Myocyte (in vitro differentiated cells): Measurements from ENCODE around the gene CERT1. TPM values are rescaled to one million over a fixed set of nuclear protein-coding genes. Genes with fewer than 3 reads are reported as not detected.
A peak's percentile ranks its signal among the peaks of the same experiment; 100 is the strongest.
"Not testable (repeated sequence)": the region's sequence is repeated elsewhere in the genome, so short reads cannot be mapped to it uniquely, and the experiment has no call there.

Experiments
- DNase-seq: peaks from one replicate; pipeline ENCODE4 v3.0.0-alpha.2; 2012; ENCODE audit warnings: low read depth
- total RNA-seq: library from RNA; depleted of rRNA; stranded (reverse); fragments of >200 nt; gene quantifications from 2 replicates; pipeline ENCODE4 v1.2.3, GENCODE V29; 2014

CERT1 gene
- total RNA-seq, 1 donor from 2014 or later: 30.1 TPM

- DNase-seq: no peak
These were observed 156.2 kb downstream of the CERT1 start for GRCh38 chr5:75355236-75355635.

- no peak for DNase-seq
These were observed 160.1 kb downstream of the CERT1 start for GRCh38 chr5:75351139-75351926.

GRCh38 chr5:75349663-75350062 lies 161.8 kb downstream of the CERT1 start:
- no peak for DNase-seq

GRCh38 chr5:75348241-75348640 lies 163.2 kb downstream of the CERT1 start:
- DNase-seq: no peak

GRCh38 chr5:75342836-75343235 lies 168.6 kb downstream of the CERT1 start:
- DNase-seq: no peak

- DNase-seq: no peak
These were observed 169.5 kb downstream of the CERT1 start for GRCh38 chr5:75341934-75342333.

- no peak for DNase-seq
These were observed 170.5 kb downstream of the CERT1 start for GRCh38 chr5:75340714-75341478.

- no peak for DNase-seq
These were observed 173.0 kb downstream of the CERT1 start for GRCh38 chr5:75338408-75338807.

- DNase-seq: no peak
These were observed 173.9 kb downstream of the CERT1 start for GRCh38 chr5:75337366-75338021.

- peak; percentile 100 for DNase-seq
These were observed 174.7 kb downstream of the CERT1 start, which contains the start of gene HMGCR for GRCh38 chr5:75336615-75337336. Gene HMGCR, plus strand, starts transcription at chr5:75337220. Its CDS starts 5,386 bp downstream, at chr5:75342606.

GRCh38 chr5:75335952-75336614 lies 175.3 kb downstream of the CERT1 start:
- DNase-seq: peak; percentile 79

- DNase-seq: no peak
These were observed 175.9 kb downstream of the CERT1 start for GRCh38 chr5:75335486-75335885.

- not testable (repeated sequence) for DNase-seq
These were observed 177.0 kb downstream of the CERT1 start for GRCh38 chr5:75334413-75334812.

- DNase-seq: not testable (repeated sequence)
These were observed 177.7 kb downstream of the CERT1 start for GRCh38 chr5:75333759-75334158.

GRCh38 chr5:75331095-75332090 lies 180.0 kb downstream of the CERT1 start:
- no peak for DNase-seq

- DNase-seq: no peak
These were observed 181.0 kb downstream of the CERT1 start for GRCh38 chr5:75330404-75330803.
